H54 (cell line): ENCODE measurements around the gene XNDC1N.
"Not testable (repeated sequence)": the region's sequence is repeated elsewhere in the genome, so short reads cannot be mapped to it uniquely, and the experiment has no call there.

Experiments
- DNase-seq: peaks from one replicate; pipeline ENCODE4 v3.0.0; 2011; ENCODE audit warnings: low spot score, mixed read lengths; ENCODE audit not compliant: insufficient read length
- FAIRE-seq: peaks from 3 replicates; lab custom pipeline; 2011; peaks lifted over from hg19 to GRCh38; lab: Jason Lieb, UNC
- POLR2A ChIP-seq: IDR thresholded peaks from 2 replicates; pipeline ENCODE4 v1.6.1; 2011; ENCODE audit warnings: low read depth, mild to moderate bottlenecking, low read length

XNDC1N gene

DNA sequence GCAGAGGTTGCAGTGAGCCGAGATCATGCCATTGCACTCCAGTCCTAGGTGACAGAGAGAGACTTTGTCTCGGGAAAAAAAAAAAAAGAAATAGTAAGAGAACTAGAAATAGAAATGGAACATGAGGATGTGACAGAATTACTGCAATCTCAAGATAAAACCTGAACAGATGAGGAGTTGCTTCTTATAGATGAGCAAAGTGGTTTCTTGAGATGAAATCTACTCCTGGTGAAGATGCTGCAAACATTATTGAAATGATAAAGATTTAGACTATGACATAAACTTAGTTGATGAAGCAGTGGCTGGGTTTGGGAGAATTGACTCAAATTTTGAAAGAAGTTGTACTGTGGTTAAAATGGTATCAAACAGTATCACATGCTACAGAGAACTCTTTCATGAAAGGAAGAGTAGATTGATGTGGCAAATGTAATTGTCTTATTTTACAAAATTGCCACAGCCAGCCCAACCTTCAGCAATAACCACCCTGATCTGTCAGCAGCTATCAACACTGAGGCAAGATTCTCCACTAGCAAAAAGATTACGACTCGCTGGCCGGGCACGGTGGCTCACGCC is 13.7 kb downstream of the XNDC1N start:
- DNase-seq (no peak), FAIRE-seq (no peak)
- TF ChIP-seq POLR2A = no peak

DNA sequence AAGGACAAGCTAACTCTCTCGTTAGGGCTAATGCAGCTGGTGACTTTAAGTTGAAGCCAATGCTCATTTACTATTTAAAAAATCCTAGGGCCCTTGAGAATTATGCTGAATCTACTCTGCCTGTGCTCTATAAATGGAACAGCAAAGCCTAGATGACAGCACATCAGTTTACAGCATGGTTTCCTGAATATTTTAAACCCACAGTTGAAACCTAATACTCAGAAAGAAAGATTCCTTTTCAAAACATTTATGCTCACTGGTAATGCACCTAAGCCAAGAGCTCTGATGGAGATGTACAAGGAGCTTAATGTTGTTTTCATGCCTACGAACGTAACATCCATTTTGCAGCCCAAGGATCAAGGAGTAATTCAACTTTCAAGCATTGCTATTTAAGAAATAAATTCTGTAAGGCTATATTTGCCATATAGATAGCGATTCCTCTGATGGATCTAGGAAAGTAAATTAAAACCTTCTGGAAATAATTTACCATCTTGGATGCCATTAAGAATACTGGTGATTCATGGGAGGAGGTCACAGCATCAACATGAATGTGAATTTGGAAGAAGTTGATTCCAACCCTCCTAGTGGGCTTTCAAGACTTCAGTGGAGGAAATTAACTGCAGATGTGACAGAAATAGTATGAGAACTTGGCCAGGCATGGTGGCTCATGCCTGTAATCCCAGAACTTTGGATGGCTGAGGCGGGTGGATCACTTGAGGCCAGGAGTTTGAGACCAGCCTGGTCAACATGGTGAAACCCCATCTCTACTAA is 14.5 kb downstream of the XNDC1N start:
- DNase-seq = no peak

GRCh38 chr11:71911986-71912340 is 16.4 kb downstream of the XNDC1N start:
- DNase-seq, FAIRE-seq: not testable (repeated sequence)

More for the DNA sequence above, 14.5 kb downstream of the XNDC1N start:
- TF ChIP-seq POLR2A = no peak
- FAIRE-seq = no peak

DNA sequence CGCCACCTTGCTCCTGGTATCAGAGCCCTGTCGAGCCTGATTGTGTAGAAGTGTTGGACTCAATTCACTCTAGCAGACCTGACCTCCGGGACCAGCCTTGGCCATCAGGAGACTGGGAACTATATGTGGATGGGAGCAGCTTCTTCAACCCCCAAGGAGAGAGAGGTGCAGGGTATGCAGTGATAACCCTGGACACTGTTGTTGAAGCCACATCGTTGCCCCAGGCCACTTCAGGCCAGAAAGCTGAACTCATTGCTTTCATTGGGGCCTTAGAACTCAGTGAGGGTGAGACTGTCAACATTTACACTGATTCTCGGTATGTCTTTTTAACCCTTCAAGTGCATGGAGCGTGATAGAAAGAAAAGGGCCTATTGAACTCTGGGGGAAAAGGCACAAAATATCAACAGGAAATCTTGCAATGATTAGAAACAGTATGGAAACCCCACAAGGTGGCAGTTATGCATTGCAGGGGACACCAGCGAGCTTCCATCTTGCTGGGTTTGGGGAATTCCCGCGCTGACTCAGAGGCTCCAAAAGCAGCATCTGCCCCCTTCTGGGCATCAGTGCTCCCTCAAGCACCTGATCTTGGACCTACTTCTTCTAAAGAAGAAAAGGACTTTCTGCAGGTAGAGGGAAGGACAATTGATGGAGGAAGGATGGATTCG is 16.9 kb downstream of the XNDC1N start:
- FAIRE-seq, DNase-seq: not testable (repeated sequence)

DNA sequence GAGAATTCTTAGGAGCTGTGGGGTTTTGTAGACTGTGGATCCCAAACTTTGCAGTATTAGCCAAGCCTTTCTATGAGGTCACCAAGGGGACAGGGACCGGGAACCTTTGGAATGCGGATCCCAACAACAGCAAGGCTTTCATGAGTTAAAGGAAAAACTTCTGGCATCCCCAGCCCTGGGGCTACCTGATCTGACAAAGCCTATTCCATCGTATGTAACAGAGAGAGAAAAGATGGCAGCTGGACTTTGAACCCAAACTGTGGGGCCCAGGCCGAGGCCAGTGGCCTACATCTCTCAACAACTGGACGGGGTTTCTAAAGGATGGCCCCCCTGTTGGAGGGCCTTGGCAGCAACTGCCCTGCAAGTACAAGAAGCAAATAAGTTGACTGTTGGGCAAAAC is 17.6 kb downstream of the XNDC1N start:
- not testable (repeated sequence) for DNase-seq, FAIRE-seq

DNA sequence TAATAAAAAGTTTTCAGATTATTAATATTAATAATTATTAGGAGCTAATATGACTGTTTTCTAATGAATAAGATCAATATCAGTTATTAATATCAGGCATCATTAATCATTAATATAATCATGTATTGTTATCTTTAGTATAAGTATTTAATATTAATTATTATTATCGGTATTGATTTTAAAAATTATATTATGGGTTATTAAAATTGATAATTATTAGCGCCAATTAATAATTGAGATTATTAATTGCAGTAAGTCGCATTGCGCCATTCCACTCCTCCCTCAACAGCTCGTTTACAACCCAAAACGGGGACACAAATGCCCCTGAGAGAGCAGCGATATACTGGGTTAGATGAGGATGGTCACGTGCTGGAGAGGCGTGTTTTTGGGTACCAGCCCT is 20.2 kb downstream of the XNDC1N start:
- DNase-seq (no peak), FAIRE-seq (no peak)
- no peak for TF ChIP-seq POLR2A

DNA sequence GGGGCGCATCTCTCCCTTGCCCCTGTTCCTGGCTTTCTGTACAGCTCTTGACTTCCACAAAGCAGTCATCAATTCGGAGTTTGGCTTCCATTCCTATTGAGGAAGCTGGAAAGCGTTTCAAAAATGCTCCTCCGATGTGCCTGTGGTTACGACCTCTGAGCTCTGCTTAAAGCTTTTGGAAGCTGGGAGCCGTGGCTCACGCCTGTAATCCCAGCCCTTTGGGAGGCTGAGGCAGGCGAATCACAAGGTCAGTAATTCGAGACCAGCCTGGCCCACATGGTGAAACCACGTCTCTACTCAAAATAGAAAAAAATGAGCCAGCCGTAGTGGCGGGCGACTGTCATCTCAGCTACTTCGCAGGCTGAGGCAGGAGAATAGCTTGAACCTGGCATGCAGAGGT is 27.3 kb downstream of the XNDC1N start:
- not testable (repeated sequence) for FAIRE-seq, DNase-seq

DNA sequence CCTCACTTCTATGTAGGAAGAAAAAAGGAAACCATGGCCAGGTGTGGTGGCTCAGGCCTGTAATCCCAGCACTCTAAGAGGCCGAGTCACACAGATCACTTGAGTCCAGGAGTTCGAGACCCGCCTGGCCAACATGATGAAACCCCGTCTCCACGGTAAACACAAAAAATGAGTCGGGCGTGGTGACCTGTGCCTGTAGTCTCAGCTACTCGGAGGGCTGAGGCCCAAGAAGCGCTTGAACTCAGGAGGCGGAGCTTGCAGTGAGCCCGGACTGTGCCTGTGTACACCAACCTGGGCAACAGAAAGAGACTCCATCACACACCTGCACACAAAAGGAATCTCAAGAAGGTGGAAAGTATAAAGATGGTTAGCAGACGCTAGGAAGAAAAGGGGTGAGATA is 32.4 kb downstream of the XNDC1N start:
- no peak for TF ChIP-seq POLR2A
- no peak for FAIRE-seq

GRCh38 chr11:71889181-71889872 is 39.1 kb downstream of the XNDC1N start:
- FAIRE-seq, DNase-seq: not testable (repeated sequence)

More for the DNA sequence above, 32.4 kb downstream of the XNDC1N start:
- DNase-seq = no peak

DNA sequence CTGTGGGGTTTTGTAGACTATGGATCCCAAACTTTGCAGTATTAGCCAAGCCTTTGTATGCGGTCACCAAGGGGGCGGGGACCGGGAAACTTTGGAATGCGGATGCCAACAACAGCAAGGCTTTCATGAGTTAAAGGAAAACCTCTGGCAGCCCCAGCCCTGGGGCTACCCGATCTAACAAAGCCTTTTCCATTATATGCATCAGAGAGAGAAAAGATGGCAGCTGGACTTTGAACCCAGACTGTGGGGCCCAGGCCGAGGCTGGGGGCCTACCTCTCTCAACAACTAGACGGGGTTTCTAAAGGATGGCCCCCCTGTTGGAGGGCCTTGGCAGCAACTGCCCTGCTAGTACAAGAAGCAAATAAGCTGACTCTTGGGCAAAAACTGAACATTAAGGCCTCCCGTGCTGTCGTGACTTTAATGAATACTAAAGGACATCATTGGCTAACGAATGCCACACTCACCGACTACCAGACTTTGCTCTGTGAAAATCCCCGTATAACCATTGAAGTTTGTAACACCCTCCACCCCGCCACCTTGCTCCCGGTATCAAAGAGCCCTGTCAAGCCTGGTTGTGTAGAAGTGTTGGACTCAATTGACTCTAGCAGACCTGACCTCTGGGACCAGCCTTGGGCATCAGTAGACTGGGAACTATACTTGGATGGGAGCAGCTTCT is 39.9 kb downstream of the XNDC1N start:
- not testable (repeated sequence) for DNase-seq, FAIRE-seq

- FAIRE-seq, DNase-seq: not testable (repeated sequence)
These were observed 42.6 kb downstream of the XNDC1N start for GRCh38 chr11:71885806-71886205.
